ENCODE measurements around the gene CSRP1. TPM values are rescaled to one million over a fixed set of nuclear protein-coding genes. Genes with fewer than 3 reads are reported as not detected.

CSRP1 gene
- total RNA-seq, 1 donor from 2014 or later: 16.8 TPM

DNA sequence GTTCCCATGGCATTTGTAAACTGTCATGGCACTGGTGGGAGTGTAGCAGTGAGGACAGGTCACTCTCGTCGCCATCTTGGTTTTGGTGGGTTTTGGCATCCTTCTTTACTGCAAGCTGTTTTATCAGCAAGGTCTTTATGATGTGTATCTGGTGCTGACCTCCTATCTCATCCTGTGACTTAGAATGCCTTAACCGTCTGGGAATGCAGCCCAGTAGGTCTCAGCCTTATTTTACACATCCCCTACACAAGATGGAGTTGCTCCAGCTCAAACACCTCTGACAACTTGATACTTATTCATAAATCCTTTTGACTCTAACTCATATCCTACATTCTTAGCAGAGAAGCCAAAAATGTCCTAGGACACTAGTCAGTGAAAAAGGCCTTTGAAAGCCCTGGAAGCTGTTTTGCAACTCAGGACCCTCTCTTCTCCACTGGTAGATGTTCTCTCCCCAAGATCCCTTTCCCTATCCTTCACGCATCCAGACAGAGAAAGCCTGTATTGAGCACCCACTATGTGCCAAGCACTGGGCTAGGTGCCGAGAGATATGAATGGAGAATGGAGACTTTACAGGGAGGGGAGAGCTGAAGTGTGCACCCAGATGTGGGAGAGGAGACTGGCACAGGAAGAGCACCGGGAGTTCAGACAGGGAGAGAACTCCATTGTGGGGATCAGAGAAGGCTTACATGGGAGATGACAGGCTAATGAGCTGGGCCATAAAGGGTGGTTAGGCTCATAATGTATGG, 6.7 kb upstream of the CSRP1 start:
- DNase-seq: no peak

DNA sequence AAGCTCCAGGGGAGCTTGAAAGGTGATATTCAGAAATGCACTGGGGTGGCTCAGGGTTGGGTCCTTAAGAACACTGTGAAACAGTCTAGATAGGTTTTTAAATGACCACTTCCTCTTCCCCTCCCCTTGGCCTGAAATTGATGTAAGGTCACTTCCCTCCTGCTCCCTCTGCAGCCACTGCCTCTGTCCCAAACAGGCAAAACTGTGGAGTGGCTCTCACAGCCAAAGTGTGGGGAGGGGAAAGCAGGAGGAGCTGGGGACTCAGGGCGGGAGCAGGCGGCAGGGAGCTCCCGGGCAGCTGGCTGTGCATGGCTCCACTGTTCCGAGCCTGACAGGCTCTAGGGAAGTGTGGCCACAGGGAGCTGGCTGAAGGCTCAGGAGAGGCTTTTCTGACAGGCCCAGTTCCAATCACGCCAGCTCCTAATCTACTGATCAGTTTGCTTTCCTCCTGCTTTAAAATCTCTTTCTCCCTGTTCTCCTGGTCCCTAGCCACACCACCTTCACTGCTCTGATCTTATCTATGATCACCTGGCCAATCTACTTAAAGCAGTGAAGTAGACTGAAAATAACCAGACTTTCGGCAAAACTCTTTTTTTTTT, 5.1 kb upstream of the CSRP1 start:
- DNase-seq: peak; percentile 51

DNA sequence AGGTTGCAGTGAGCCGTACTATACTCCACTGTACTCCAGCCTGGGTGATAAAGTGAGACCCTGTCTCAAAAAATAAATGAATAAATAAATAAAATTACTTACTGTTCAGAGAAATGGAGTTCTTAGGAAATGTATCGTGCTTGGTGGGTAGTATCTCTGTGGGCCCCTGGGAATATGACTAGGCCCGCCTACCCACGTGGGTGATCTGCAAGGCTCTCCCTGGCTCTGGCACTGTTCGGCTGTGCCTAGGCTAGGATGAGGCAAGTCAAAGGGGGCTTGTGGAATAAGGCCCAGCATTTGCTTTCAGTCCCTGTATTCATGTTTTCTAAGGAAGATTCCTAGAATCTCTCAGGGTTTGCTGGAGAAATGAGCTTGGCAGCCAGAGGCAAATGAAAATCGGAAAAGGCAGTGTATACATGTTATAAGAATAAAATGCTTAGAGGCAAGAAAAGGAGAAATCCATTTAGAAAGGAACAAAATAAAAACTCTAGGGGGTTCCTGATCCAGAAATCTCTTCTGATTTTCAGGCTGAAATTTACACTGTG, 4.5 kb upstream of the CSRP1 start:
- DNase-seq: no peak

DNA sequence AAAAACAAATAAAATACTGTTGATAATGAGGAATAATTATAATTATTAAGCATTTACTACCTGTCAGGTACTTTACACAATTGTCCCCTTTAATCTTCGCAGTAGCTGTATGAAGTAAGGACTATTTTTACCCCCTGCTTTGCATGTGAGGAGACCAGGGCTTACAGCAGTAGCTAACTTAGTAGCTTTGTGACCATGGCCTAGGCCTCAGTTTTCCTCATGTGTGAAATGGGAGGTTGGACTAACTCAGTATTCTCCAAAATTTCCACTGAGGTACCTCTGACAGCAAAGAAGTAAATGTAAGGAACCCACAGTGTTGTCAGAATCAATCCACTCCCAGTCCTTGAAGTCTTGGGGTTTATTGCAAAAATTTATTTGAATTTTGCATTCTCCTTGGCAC, 3.8 kb upstream of the CSRP1 start:
- DNase-seq: no peak

DNA sequence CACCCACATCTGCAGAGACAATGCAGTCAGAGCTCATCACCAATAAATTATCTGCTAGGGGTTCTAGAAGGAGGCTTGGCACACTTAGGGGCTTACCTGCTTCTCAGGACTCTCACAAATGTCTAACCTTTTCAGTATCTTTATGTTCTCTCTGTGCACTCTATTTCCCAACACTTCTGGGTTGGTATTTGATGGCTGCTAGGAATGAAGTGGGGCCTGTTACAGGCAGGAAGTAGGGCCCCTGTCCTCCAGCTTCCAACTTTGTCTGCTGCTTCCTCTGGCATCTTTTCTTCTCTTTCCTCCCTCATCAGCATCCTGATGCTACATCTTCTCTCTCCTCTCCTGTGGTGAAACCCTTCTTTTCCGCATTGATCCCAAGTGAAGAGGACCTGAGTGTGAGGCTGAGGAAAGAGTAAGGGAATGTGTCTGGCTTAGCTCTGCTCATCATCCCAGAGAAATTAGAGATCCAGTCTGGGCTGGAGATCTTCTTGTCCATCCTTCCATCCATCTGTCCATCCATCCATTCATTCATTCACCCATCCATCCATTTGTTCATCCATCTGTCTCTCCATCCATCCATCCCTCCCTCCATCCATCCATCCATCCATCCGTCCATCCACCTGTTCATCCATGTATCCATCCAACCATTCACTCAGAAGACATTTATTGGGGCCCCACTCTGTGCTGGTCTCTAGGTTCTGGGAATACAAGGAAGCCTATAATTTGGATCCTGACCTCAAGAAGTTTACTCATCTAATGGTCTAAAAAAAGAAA, 2.9 kb upstream of the CSRP1 start:
- DNase-seq: no peak

DNA sequence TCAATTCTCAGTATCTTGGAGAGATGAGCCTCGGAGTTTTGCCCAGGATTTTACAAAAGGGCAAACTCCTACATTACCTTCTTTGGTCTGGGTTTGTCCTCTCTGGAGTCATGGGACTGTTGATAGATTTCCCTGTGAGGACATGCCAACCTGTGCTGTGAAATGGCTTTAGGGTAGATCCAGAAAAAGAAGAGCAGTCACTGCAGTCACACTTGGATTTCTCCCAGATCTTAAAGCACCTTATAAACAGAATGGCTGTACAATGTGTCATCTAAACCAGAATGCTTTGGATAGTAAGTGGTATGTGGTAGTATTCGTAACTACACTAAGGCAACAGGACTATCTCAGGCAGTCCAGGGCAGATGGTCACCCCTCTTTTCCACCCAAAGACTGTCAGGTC, 1.9 kb upstream of the CSRP1 start:
- no peak for DNase-seq

DNA sequence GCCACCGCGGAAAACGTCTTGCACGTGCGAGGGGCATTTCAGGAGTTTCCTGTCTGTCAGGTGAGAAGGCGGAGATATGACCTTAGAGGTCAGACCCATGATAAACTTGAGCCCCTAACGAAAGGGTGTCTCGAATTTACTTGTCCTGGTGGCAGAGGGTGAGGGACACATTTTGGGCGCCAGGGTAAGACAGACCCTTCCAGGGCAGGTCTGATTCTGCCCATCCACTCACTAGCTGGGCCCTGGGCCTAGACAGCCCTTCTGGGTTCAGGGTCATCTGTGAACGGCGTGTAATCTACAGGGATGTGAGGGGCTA, 395 bp upstream of the CSRP1 start:
- no peak for DNase-seq

DNA sequence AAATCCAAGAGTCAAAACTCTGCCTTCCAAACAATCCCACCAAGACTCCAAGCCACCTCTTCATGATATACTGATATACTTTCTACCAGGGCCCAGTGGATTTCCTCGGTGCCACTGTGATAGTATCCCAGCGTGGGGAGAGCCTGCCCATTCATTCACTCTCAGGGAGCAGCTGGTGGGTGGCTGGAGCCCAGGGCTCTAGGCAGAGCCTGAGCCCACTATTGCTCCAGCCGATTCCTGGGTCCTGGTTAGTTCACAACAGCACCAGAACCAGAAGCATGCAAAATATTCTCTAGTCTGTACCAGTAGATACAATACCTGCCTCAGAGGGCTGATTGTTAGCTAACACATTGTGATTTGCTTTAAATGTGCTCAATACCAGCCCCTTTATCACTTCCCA, 831 bp downstream of the CSRP1 start:
- DNase-seq: no peak

DNA sequence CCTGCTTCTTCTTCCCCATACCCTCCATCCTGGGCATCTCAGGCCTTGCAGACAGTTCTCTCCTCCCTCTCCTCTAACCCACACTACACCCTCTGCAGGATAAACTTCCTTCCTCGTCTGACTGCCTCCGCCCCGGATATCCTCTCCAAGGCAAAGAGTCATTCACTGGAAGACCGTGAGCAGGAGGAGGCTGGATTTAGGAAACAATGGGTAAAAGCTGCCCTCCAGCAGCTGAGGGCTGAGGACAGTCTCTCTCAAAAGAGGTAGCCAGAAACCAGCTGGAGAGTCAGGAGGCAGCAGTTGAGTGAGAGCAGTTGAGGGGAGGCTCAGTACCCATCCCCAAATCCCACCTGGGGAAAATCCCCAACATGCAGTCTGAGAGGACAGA, 1.4 kb downstream of the CSRP1 start:
- DNase-seq: no peak

DNA sequence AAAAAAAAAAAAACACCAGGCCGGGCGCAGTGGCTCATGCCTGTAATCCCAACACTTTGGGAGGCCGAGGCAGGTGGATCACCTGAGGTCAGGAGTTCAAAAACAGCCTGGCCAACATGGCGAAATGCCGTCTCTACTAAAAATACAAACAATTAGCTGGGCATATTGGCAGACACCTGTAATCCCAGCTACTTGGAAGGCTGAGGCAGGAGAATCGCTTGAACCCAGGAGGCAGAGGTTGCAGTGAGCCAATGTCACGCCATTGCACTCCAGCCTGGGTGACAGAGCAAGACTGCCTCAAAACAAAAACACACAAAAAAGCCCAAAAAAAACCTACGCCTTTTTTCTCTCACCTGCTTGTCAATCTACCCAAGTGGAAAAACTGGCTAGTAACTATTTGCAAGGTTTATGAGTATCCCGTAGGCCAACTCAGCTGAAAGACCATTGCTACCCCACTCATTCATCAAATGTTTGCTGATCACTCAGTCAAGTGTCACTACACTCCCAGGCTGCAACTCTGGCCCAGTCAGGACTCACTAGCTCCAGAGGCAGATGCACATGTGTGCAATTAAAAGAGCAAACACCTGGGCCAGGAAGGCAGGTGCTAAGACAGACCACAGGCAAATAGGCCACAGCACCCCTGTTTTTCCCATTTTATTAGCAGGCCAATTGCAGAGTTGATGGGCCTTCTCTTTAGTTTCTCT, 2.0 kb downstream of the CSRP1 start:
- DNase-seq: no peak

DNA sequence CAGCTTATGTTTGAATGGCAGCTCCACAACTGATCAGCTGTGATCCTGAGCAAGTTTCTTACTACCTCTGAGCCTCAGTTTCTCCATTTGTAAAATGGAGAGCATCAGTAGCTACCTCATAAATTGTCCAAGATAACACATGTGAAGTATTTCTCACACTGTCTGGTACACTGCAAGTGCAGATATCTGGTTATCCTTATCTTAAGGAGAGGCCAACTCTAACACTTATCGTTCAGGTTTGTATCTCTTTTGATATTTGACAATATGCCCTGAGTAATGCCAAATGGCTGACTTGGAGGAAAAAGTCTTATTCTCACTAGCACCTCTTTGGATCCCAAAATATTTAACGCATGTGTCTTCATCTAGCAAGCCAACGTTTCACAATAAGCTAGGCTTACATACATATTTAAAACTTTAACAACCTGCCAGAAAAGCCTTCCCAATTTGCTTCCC, 2.7 kb downstream of the CSRP1 start:
- no peak for DNase-seq

DNA sequence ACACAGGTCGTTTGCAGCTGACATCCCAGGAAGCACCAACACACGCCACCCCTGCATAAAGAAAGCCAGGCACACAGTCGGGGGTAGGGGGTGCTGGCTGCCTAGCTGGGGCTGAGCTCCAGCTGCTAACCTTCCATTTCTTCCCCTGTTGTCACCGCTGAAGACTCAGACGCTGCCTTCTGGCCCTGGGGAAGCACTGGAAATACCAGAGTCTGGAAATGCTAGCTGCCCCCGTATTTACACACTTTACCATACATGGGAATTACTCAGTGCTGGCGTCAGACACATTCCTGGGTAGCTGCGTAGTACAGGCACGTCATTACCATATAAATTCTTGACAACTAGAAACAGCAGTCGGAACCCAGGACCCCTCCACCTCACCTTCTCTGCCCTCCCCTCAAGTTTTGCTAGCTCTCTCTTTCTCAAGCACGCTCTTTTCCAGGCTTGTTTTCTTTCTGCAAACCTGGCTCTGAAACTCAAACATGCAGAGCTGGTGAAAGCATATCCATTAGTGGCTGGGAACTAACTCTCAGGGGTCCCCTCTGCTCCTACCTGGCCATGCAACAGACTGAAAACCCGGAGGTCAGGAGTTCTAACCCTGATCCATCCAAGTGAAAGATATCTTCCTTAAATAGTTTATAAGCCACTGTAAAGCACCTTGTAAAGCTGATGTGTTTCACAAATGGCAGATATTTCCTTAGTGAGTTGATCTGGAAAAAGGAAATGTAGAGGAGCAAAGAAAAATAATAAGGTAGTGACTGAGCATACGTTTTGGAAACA, 3.3 kb downstream of the CSRP1 start:
- DNase-seq: no peak

DNA sequence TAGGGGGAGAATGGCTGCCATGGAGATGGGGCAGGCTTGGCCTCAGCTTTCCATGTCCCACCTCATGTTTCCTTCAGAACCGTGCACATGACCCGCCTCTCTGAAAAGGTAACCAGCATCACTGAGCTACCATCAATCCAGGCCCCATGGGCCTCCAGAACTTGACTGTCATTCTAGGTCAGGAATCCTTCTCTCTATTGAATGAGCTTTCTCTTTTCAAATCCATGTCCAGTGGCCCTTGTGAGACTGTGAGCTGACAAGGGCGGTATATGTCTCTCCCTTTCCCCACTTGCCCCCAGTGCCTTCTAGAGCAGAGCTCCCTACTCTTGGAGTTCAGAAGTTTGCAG, 4.4 kb downstream of the CSRP1 start:
- DNase-seq: no peak

DNA sequence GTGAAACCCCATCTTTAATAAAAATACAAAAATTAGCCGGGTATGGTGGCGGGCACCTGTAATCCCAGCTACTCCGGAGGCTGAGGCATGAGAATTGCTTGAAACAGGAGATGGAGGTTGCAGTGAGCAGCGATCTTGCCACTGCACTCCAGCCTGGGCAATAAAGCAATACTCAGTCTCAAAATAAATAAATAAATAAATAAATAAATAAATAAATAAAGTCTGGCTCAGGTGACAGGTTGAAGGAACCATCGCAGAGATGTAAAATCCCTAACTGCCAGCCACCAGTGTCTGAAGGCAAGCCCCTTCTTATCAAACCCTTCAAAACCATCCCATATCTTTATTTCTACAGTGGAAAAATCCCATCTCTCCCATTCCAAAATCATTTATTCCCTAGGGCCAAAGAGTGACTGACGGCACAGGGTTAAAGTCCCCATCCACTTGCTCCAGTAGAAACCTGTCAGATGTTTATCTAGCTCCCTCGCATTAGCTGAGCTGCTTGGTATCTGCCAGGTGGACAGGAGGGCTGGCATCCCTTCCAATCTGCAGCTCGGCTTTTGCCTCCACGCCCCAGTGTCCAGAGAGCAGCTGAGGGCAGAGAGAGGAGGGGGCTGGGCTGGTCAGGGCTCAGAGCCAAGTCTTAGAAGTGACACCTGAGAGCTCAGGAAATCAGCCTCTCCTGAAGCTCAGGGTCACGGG, 5.0 kb downstream of the CSRP1 start:
- DNase-seq: no peak

DNA sequence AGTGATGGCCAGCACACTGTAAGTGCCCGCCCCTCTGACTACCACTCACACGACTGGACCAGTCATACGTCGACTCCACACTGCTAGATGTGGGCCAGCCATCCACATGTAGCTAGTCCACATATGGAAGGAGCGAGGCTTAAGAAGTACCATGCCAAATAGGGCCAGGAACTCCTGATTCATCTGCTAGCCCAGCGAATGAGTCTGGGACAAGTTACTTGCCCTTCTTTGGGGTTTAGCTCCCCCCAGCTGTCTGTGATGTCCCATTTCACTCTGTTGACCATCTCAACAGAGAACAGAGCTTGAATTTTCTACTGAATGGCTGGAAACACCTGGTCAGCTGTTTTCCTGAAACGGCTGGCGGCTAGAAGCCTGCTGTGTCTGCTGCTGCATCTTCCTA, 5.8 kb downstream of the CSRP1 start:
- no peak for DNase-seq

DNA sequence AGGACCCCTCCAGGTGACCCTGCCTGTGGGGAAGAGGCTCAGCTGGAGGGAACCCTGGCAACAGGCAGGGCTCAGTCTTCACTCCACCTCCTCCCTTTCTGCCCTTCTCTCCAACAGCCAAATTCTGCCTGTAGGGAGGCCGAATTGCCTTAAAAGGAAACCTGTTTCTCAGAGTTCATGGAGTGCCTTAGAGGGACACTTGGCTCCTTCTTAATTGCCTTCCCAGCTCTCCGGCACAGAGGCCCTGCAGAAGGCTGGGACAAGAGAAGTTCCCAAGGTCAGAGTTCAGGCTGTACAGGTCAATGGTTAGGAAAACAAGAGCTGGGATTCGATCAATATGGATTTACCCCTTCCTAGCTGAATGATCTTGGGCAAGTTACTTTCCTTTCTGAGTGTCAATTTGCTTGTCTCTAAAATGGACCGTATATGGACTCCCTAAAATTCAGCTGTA, 6.2 kb downstream of the CSRP1 start:
- no peak for DNase-seq

DNA sequence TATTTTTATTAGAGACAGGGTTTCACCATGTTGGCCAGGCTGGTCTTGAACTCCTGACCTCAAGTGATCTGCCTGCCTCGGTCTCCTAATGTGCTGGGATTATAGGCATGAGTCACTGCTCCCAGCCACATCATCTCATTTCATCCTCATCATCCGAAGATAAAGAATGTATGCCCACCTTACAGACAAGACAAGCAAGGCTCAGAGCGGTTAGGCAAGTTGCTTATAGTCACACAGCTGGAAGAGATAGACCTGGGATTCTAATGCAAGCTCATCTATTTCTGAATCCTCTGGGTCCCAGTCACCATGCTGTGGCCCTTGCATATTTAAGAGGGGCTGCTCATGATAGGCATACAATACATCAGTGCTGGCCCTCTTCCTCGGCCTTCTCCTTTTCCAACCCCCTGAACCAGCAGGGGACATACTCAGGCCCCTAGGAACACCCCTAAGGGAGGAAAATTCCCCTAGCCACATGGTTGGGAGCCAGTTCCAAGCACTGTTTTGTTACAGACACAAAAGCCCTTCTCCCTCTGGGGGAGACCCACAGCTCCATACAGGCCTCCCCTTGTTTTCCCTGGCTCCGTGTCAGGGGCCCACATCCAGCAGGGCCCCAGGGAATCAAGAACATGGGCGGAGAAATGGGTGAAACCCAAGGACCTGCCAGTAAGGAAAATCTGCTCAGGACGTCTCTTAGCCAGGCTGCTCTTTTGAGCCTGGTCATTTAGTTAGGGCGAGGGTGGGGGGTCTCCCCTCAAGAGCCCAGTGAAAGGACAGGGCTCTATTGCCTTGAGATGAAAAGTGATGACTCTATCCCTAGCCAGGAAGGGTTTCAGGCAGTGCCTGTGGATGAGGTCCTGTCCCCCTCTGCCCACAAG, 6.9 kb downstream of the CSRP1 start:
- DNase-seq: peak; percentile 47

DNA sequence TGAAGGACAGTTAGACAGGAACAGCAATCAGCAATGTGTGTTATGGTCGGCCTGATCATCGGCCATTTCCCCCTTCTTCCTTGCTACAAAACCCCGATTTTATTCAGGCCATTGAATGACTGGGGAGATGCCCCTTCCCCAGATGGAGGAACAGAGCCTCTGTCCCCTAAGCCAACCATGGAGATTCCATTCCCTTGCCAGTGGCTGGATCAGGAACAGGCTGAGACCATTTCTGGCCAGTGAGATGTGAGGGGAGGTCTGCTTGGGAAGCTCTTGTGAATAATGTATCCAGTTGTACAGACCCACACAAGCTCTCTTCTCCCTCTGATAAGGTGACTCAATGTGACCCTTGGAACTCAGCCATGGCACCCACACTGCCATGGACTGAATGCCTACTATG, 7.7 kb downstream of the CSRP1 start:
- DNase-seq: no peak

DNA sequence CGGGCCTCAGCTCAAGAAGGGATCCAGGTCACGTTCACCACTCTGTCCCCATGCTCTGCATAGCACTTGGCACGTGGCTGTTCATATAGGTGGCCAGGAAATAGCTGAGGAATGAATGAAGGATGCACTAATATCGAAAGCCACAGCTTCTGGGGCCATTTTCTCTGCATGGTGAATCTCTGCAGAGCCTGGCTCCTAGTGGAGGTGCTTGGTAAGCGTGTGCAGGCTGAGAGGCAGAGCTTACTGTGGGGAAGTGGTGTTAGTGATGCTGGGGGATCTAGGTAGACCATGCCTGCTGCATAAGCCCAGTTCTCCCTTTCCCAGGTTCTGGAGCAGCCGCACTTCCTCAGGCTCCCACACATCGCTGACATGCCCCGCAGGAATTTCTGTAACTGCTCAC, 8.3 kb downstream of the CSRP1 start:
- DNase-seq: no peak

DNA sequence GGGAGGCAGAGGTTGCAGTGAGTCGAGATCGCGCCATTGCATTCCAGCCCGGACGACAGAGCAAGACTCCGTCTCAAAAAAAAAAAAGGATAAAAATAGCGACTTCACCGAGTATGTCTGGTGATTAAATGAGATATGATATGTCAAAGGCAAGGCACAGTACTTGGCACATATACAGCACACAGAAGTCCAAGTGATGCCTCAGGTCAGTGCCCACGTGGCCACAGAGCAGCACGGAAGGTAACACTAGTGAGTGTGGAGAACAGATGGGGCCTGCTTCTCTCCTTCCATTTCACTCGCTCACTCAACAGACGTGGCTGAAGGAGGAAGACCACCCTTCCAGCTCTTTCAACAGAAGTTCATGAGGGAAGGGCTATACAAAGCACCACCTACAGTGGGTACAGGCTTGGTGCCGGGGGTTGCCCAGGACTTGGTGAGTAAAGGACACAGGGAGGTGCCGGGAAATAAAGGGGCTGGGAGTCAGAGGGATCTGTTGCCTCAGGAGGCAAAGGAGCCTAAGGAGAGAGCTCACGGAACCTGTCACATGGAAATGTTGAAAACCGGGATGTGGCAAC, 8.9 kb downstream of the CSRP1 start:
- no peak for DNase-seq

Measured in occipital lobe (tissue), 2 donors.